GM18858 (cell line): Measurements from ENCODE around the gene TAS2R8.
"Not testable (repeated sequence)": the region's sequence is repeated elsewhere in the genome, so short reads cannot be mapped to it uniquely, and the experiment has no call there.

Source experiments
- ATAC-seq: cut with Tn5 transposase; IDR thresholded peaks from one replicate; pipeline ENCODE4 v1.9.1; 2021; ENCODE audit not compliant: unreplicated experiment

TAS2R8 gene

GRCh38 chr12:10807186-10807585, at the start of gene TAS2R8:
Gene TAS2R8 (minus strand): TSS chr12:10807286. CDS start chr12:10806980, 306 bp downstream.
- ATAC-seq: no peak

GRCh38 chr12:10855807-10856206, 48.7 kb upstream of the TAS2R8 start:
- ATAC-seq: no peak

- ATAC-seq: no peak
Observed at GRCh38 chr12:10853776-10854175, 46.7 kb upstream of the TAS2R8 start.

GRCh38 chr12:10851243-10851858, 44.3 kb upstream of the TAS2R8 start:
- ATAC-seq: no peak

GRCh38 chr12:10849425-10849878, 42.4 kb upstream of the TAS2R8 start, which contains the start of gene PRR4:
Gene PRR4 (minus strand): TSS chr12:10849475. CDS start chr12:10849437, 38 bp downstream.
- no peak for ATAC-seq

GRCh38 chr12:10847744-10848143, 40.7 kb upstream of the TAS2R8 start:
- no peak for ATAC-seq

- ATAC-seq: no peak
Observed at GRCh38 chr12:10842862-10843261, 35.8 kb upstream of the TAS2R8 start.

- ATAC-seq: no peak
Observed at GRCh38 chr12:10838461-10838860, 31.4 kb upstream of the TAS2R8 start.

GRCh38 chr12:10829994-10830393, 22.9 kb upstream of the TAS2R8 start:
- ATAC-seq: no peak

GRCh38 chr12:10826258-10826657, 19.2 kb upstream of the TAS2R8 start, which contains the start of gene TAS2R10:
Gene TAS2R10 (minus strand): TSS chr12:10826358. CDS start chr12:10826269, 89 bp downstream.
- no peak for ATAC-seq

GRCh38 chr12:10824957-10825356, 17.9 kb upstream of the TAS2R8 start:
- ATAC-seq: no peak

- no peak for ATAC-seq
Observed at GRCh38 chr12:10811883-10812536, 4.9 kb upstream of the TAS2R8 start.

GRCh38 chr12:10810068-10810467, 3.0 kb upstream of the TAS2R8 start, which contains the start of gene TAS2R9:
Gene TAS2R9 (minus strand): TSS chr12:10810168. CDS start chr12:10810075, 93 bp downstream.
- no peak for ATAC-seq

- no peak for ATAC-seq
Observed at GRCh38 chr12:10802587-10802986, 4.5 kb downstream of the TAS2R8 start, which contains the start of gene TAS2R7. Gene TAS2R7 (minus strand): TSS chr12:10802627. CDS start chr12:10802570, 57 bp downstream.

- no peak for ATAC-seq
Observed at GRCh38 chr12:10801741-10802140, 5.3 kb downstream of the TAS2R8 start.

GRCh38 chr12:10794222-10794621, 12.9 kb downstream of the TAS2R8 start:
- no peak for ATAC-seq

GRCh38 chr12:10791769-10792168, 15.3 kb downstream of the TAS2R8 start:
- ATAC-seq: not testable (repeated sequence)

GRCh38 chr12:10783252-10783651, 23.8 kb downstream of the TAS2R8 start:
- ATAC-seq: no peak

GRCh38 chr12:10779103-10779502, 28.0 kb downstream of the TAS2R8 start:
- no peak for ATAC-seq

GRCh38 chr12:10771132-10771733, 35.9 kb downstream of the TAS2R8 start:
- ATAC-seq: no peak

- no peak for ATAC-seq
Observed at GRCh38 chr12:10759657-10760056, 47.4 kb downstream of the TAS2R8 start.

- ATAC-seq: no peak
Observed at GRCh38 chr12:10756194-10756593, 50.9 kb downstream of the TAS2R8 start.
